GM23338 (cell line): ENCODE results near the gene PSMB11. TPM values are rescaled to one million over a fixed set of nuclear protein-coding genes. Genes with fewer than 3 reads are reported as not detected.

Experiments used
- ATAC-seq: fragments of 200-7000 bp; cut with Tn5 transposase; 3 replicates; pipeline ENCODE4 v1.9.1; 2020
- DNase-seq: peaks from one replicate; pipeline ENCODE4 v3.0.0-alpha.2; 2015; ENCODE audit warnings: low spot score
- H2AFZ ChIP-seq: fragments of 200-600 bp; sonication (generic); 2 replicates; pipeline ENCODE4 v1.8.0; 2016; ENCODE audit warnings: antibody characterized with exemption, mild to moderate bottlenecking, moderate library complexity
- H3F3A ChIP-seq: fragments of 200-600 bp; sonication (generic); replicated peaks from 2 replicates; pipeline ENCODE4 v1.8.0; 2017; ENCODE audit warnings: antibody characterized with exemption, mixed run types, low read depth
- H3K27ac ChIP-seq: fragments of 200-600 bp; sonication (generic); 2 replicates; pipeline ENCODE4 v1.6.1; 2016; ENCODE audit warnings: low read depth
- H3K27me3 ChIP-seq: fragments of 200-600 bp; sonication (generic); 2 replicates; pipeline ENCODE4 v1.8.0; 2016; ENCODE audit warnings: mild to moderate bottlenecking, mixed run types, moderate library complexity; ENCODE audit not compliant: insufficient read depth
- H3K36me3 ChIP-seq: fragments of 200-600 bp; sonication (generic); 2 replicates; pipeline ENCODE4 v1.8.0; 2016; ENCODE audit warnings: mild to moderate bottlenecking; ENCODE audit not compliant: insufficient read depth
- H3K4me1 ChIP-seq: fragments of 200-600 bp; sonication (generic); 2 replicates; pipeline ENCODE4 v1.8.0; 2016; ENCODE audit warnings: mild to moderate bottlenecking, moderate library complexity; ENCODE audit not compliant: insufficient read depth
- H3K4me2 ChIP-seq: fragments of 200-600 bp; sonication (generic); 2 replicates; pipeline ENCODE4 v1.7.1; 2017; ENCODE audit warnings: mixed run types
- H3K4me3 ChIP-seq: fragments of 200-600 bp; sonication (generic); 2 replicates; pipeline ENCODE4 v1.6.1; 2016; ENCODE audit warnings: mixed run types
- H3K79me2 ChIP-seq: fragments of 200-600 bp; sonication (generic); replicated peaks from 2 replicates; pipeline ENCODE4 v1.8.0; 2017; ENCODE audit warnings: mild to moderate bottlenecking; ENCODE audit not compliant: insufficient read depth
- H3K9me2 ChIP-seq: fragments of 200-600 bp; sonication (generic); 2 replicates; pipeline ENCODE4 v1.8.0; 2017; ENCODE audit not compliant: insufficient read depth
- H4K20me1 ChIP-seq: fragments of 200-600 bp; sonication (generic); replicated peaks from 2 replicates; pipeline ENCODE4 v1.8.0; 2017; ENCODE audit warnings: mild to moderate bottlenecking; ENCODE audit not compliant: insufficient read depth
- H3K27ac Mint-ChIP-seq: 2 replicates; pipeline ENCODE4 v1.8.0; 2020; ENCODE audit warnings: inconsistent platforms, mild to moderate bottlenecking, moderate library complexity, mixed read lengths
- H3K27me3 Mint-ChIP-seq: 3 replicates; pipeline ENCODE4 v1.8.0; 2022; ENCODE audit warnings: low read depth, mild to moderate bottlenecking, moderate library complexity, mixed read lengths, inconsistent platforms; ENCODE audit not compliant: insufficient read depth, poor library complexity
- H3K36me3 Mint-ChIP-seq: 3 replicates; pipeline ENCODE4 v1.8.0; 2021; ENCODE audit warnings: low read depth, mild to moderate bottlenecking, inconsistent platforms, moderate library complexity, mixed read lengths
- H3K4me1 Mint-ChIP-seq: 3 replicates; pipeline ENCODE4 v1.8.0; 2020; ENCODE audit warnings: mild to moderate bottlenecking, inconsistent platforms, mixed read lengths
- H3K4me3 Mint-ChIP-seq: 3 replicates; pipeline ENCODE4 v1.8.0; 2021; ENCODE audit warnings: moderate library complexity, mild to moderate bottlenecking, inconsistent platforms, mixed read lengths
- H3K9me3 Mint-ChIP-seq: 3 replicates; pipeline ENCODE4 v1.8.0; 2020; ENCODE audit warnings: moderate library complexity, mild to moderate bottlenecking, inconsistent platforms, mixed read lengths
- CREB1 ChIP-seq: fragments of 250-450 bp; sonication (Bioruptor Pico); IDR thresholded peaks from 2 replicates; pipeline ENCODE4 v1.5.0; 2020; ENCODE audit warnings: low read depth, mild to moderate bottlenecking, moderate library complexity
- CTCF ChIP-seq, 2 experiments: fragments of 200-600 bp in 1 of 2; sonication (generic) in 1 of 2; conservative IDR thresholded peaks; 2 replicates each; pipeline versions ENCODE4 v1.5.1 to v1.6.1; 2016 to 2017; ENCODE audit warnings: antibody characterized with exemption in 2 of 2, low read depth in 2 of 2, mild to moderate bottlenecking in 2 of 2, moderate library complexity in 1 of 2
- EZH2 ChIP-seq: fragments of 200-600 bp; sonication (generic); IDR thresholded peaks from one replicate; pipeline ENCODE4 v1.8.0; 2017; ENCODE audit warnings: antibody characterized with exemption, mild to moderate bottlenecking, low read depth; ENCODE audit not compliant: unreplicated experiment
- JUNB ChIP-seq: IDR thresholded peaks from one replicate; pipeline ENCODE4 v1.6.1; 2016; ENCODE audit warnings: antibody characterized with exemption; ENCODE audit not compliant: unreplicated experiment
- NANOG ChIP-seq: IDR thresholded peaks from 2 replicates; pipeline ENCODE4 v1.6.1; 2016; ENCODE audit warnings: antibody characterized with exemption, borderline replicate concordance
- POLR2AphosphoS5 ChIP-seq: IDR thresholded peaks from 2 replicates; pipeline ENCODE4 v1.6.1; 2016; ENCODE audit warnings: antibody characterized with exemption, low read depth
- REST ChIP-seq: IDR thresholded peaks from one replicate; pipeline ENCODE4 v1.6.1; 2018; ENCODE audit warnings: antibody characterized with exemption; ENCODE audit not compliant: unreplicated experiment
- STAT1 ChIP-seq: IDR thresholded peaks from one replicate; pipeline ENCODE4 v1.6.1; 2016; ENCODE audit warnings: antibody characterized with exemption; ENCODE audit not compliant: unreplicated experiment
- ZNF114 ChIP-seq: fragments of 250-450 bp; sonication (Bioruptor Pico); IDR thresholded peaks from 2 replicates; pipeline ENCODE4 v1.5.0; 2020; ENCODE audit warnings: mild to moderate bottlenecking, moderate library complexity
- ZNF331 ChIP-seq: fragments of 250-450 bp; sonication (Bioruptor Pico); IDR thresholded peaks from 2 replicates; pipeline ENCODE4 v1.5.0; 2020; ENCODE audit warnings: low read depth, mild to moderate bottlenecking, moderate library complexity
- polyA plus RNA-seq: library from polyadenylated mRNA; unstranded; fragments of >200 nt; fragmentation: Nextera tagmentation; extraction: Ambion mirVana; gene quantifications from 2 replicates; pipeline ENCODE4 v1.2.1, GENCODE V29; 2016
- total RNA-seq: library from RNA; depleted of rRNA; stranded (reverse); fragments of >200 nt; shearing (Covaris generic); gene quantifications from 2 replicates; pipeline ENCODE4 v1.2.3, GENCODE V29; 2014

The PSMB11 gene
- total and polyA plus RNA-seq, 2 experiments from 2014 or later, result 0.07 TPM; not detected in 1

- TF ChIP-seq EZH2, result no peak
- 0 out of 2 replicates have a peak, but pooled peaks have one; percentile 31 for TF ChIP-seq CREB1 (CRISPR knock-in tag)
- no peak for TF ChIP-seq ZNF114 (CRISPR knock-in tag)
- TF ChIP-seq POLR2AphosphoS5, result peak; percentile 93
- TF ChIP-seq JUNB, result no peak
- no peak for TF ChIP-seq ZNF331 (CRISPR knock-in tag)
- TF ChIP-seq CTCF (conservative IDR thresholded peaks at IDR 0.05; ENCODE audit: low read depth in 2 of 2), result no peak
- no peak for TF ChIP-seq NANOG
- TF ChIP-seq STAT1, result no peak
- no peak for TF ChIP-seq REST
- DNase-seq, result peak; percentile 95
- H3K79me2 ChIP-seq, result peaks cover 68% of the 10 kb centered on the region
- Mint-ChIP-seq H3K36me3 (peaks cover 82% of the 10 kb centered on the region), H3K27ac (peak overlapping the region; percentile 98), H3K4me3 (peak overlapping the region; percentile 91), H3K9me3 (no peaks in the 10 kb centered on the region), H3K4me1 (peaks cover 42% of the 10 kb centered on the region), H3K27me3 (peaks cover 7% of the 10 kb centered on the region)
- peaks cover 22% of the 10 kb centered on the region for H4K20me1 ChIP-seq
- no peaks in the 10 kb centered on the region for H3K27me3 ChIP-seq
- H3K4me3 ChIP-seq, result peak overlapping the region; percentile 83
- peak overlapping the region; percentile 89 for H3K27ac ChIP-seq
- peaks cover 32% of the 10 kb centered on the region for H3K4me1 ChIP-seq
- no peak overlapping the region for H2AFZ ChIP-seq
- peak overlapping the region; percentile 85 for H3K4me2 ChIP-seq
- peaks cover 42% of the 10 kb centered on the region for H3K36me3 ChIP-seq
- peaks cover 41% of the 10 kb centered on the region for H3F3A ChIP-seq
- peak; percentile 87 for ATAC-seq
- H3K9me2 ChIP-seq, result no peaks in the 10 kb centered on the region
Observed at GRCh38 chr14:23071244-23071920, 29.4 kb downstream of the PSMB11 start.
